Ishikawa (cell line): ENCODE results near the gene TMA7.

Experiments used
- NFIC ChIP-seq: IDR thresholded peaks from 2 replicates; pipeline ENCODE4 v1.6.1; 2012
- RAD21 ChIP-seq: IDR thresholded peaks from 2 replicates; pipeline ENCODE4 v1.6.1; 2012; ENCODE audit warnings: low read depth
- TAF1 ChIP-seq: IDR thresholded peaks from 2 replicates; pipeline ENCODE4 v1.6.1; 2012; ENCODE audit warnings: low read depth, mild to moderate bottlenecking
- TEAD4 ChIP-seq: IDR thresholded peaks from 2 replicates; pipeline ENCODE4 v1.6.1; 2012
- YY1 ChIP-seq: IDR thresholded peaks from 2 replicates; pipeline ENCODE4 v1.6.1; 2012; ENCODE audit warnings: low read depth
- ZBTB7A ChIP-seq: IDR thresholded peaks from 2 replicates; pipeline ENCODE4 v1.6.1; 2012; ENCODE audit warnings: low read depth
- TF ChIP-seq, protein P1 (sequence below): IDR thresholded peaks from 2 replicates; pipeline ENCODE4 v1.6.1; 2012
- TF ChIP-seq, protein P2 (sequence below): IDR thresholded peaks from 2 replicates; pipeline ENCODE4 v1.6.1; 2012
- TF ChIP-seq, protein P3 (sequence below): IDR thresholded peaks from 2 replicates; pipeline ENCODE4 v1.6.1; 2012; ENCODE audit warnings: low read depth, mild to moderate bottlenecking

DNA sequence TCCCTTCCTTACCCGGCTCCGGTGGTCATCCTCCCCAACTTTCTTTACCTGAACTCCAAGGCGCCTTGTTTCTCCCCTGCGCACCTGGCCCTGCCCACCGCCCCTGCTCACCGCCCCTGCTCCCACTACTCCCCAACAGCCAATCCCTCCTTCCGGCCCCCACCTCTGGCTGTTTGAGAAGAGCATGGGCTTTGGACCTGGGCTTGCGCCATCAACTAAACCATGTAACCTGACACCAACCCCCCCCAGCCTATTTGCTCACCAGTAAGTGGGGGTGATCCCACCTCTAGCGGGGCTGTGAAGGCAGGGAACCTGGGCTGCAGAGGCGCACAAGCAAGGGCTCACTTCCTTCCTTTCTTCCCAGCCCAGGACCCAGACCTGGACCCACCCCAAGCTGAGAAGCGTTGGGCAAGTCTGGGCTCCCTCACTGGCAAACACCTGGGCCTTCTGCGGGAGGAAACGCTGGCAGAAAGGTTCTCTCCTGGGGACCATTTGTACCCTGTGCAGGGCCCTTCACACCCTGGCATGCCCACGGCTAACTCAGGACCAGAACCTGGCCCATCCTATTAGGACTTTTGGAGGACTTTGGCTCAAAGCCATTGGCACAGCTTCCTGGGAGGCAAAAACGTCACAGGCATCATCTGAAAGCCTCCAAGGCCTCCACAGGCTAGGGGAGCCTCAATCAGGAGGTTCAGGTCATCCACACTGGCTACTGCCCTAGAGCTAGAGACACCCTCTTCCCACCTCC lies 9.9 kb upstream of the TMA7 start, which contains the start of gene PLXNB1:
- TF ChIP-seq, protein P1, sequence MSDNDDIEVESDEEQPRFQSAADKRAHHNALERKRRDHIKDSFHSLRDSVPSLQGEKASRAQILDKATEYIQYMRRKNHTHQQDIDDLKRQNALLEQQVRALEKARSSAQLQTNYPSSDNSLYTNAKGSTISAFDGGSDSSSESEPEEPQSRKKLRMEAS: peak; percentile 55; the same call in 1 of the 2 replicates
- TF ChIP-seq, protein P2, sequence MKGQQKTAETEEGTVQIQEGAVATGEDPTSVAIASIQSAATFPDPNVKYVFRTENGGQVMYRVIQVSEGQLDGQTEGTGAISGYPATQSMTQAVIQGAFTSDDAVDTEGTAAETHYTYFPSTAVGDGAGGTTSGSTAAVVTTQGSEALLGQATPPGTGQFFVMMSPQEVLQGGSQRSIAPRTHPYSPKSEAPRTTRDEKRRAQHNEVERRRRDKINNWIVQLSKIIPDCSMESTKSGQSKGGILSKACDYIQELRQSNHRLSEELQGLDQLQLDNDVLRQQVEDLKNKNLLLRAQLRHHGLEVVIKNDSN: no peak
- peak; percentile 86; the same call in 1 of the 2 replicates for TF ChIP-seq ZBTB7A
- peak; percentile 6; the same call in 1 of the 2 replicates for TF ChIP-seq NFIC
- TF ChIP-seq TAF1: peak; percentile 56; the same call in 1 of the 2 replicates
- no peak for TF ChIP-seq YY1
- TF ChIP-seq RAD21: no peak; the same call in 1 of the 2 replicates
- TF ChIP-seq, protein P3, sequence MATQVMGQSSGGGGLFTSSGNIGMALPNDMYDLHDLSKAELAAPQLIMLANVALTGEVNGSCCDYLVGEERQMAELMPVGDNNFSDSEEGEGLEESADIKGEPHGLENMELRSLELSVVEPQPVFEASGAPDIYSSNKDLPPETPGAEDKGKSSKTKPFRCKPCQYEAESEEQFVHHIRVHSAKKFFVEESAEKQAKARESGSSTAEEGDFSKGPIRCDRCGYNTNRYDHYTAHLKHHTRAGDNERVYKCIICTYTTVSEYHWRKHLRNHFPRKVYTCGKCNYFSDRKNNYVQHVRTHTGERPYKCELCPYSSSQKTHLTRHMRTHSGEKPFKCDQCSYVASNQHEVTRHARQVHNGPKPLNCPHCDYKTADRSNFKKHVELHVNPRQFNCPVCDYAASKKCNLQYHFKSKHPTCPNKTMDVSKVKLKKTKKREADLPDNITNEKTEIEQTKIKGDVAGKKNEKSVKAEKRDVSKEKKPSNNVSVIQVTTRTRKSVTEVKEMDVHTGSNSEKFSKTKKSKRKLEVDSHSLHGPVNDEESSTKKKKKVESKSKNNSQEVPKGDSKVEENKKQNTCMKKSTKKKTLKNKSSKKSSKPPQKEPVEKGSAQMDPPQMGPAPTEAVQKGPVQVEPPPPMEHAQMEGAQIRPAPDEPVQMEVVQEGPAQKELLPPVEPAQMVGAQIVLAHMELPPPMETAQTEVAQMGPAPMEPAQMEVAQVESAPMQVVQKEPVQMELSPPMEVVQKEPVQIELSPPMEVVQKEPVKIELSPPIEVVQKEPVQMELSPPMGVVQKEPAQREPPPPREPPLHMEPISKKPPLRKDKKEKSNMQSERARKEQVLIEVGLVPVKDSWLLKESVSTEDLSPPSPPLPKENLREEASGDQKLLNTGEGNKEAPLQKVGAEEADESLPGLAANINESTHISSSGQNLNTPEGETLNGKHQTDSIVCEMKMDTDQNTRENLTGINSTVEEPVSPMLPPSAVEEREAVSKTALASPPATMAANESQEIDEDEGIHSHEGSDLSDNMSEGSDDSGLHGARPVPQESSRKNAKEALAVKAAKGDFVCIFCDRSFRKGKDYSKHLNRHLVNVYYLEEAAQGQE: no peak
- 0 out of 2 replicates have a peak, but pooled peaks have one; percentile 8 for TF ChIP-seq TEAD4
